Middle frontal gyrus (tissue), 1 donor: ENCODE results near the gene CPN2.

Experiments used
- DNase-seq: peaks from one replicate; pipeline ENCODE4 v3.0.0-alpha.2; 2015; ENCODE audit warnings: low spot score; ENCODE audit errors: extremely low spot score

CPN2 gene

DNA sequence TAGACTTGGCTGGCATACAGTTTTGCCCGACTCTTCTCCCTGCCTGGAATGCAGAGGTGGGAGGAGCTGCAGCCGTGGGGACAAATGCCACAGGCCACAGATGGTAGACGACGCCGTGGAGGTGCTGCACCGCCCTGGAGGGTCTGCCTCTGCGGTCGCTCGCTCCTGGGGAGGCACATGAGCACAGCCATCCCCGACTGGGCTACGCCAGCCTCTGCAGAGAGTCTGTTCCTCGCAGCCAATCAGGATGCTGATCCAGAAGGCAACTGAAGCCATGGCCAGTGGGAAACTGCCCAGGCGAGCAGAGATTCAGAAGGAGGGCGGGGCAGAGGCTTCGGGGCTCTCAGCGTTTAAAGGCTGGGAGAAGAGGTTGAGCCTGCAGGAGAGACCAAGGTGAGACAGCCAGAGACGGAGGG lies 30.3 kb upstream of the CPN2 start:
- no peak for DNase-seq

DNA sequence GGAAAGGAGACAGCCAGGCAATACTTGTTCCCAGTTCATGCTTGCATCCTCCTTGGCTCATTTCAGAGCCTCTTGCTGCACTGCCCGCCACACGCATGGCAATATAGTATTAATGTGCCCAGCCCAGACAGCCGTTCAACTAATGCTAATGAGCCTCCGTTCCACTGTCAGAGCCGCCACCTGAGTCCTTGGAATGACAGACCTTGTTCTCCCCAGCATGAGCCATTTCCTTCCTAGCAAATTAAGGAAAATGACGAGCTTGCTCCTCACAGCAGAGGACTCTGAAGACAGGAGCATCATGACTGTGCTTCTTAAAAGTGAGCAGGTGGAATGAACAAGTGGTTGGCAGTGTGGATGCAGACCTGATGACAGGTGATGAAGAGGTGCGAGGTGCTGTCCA lies 29.2 kb upstream of the CPN2 start:
- DNase-seq, result no peak

GRCh38 chr3:194379651-194380050 lies 28.5 kb upstream of the CPN2 start:
- no peak for DNase-seq

GRCh38 chr3:194379231-194379630 lies 28.1 kb upstream of the CPN2 start:
- no peak for DNase-seq

GRCh38 chr3:194377708-194378107 lies 26.6 kb upstream of the CPN2 start:
- no peak for DNase-seq

DNA sequence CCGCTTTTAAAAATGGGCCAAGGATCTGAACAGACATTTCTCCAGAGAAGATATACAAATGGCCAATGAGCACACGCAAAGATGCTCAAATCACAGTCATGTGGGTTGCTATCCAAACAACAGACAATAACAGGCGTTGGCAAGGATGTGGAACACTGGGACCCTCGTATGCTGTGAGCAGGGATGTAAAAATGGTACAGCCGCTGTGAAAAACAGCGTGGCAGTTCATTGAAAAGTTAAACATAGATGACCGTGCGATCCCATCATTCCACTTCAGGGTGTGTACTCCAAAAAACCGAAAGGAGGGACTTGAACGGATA lies 25.1 kb upstream of the CPN2 start:
- DNase-seq, result no peak

DNA sequence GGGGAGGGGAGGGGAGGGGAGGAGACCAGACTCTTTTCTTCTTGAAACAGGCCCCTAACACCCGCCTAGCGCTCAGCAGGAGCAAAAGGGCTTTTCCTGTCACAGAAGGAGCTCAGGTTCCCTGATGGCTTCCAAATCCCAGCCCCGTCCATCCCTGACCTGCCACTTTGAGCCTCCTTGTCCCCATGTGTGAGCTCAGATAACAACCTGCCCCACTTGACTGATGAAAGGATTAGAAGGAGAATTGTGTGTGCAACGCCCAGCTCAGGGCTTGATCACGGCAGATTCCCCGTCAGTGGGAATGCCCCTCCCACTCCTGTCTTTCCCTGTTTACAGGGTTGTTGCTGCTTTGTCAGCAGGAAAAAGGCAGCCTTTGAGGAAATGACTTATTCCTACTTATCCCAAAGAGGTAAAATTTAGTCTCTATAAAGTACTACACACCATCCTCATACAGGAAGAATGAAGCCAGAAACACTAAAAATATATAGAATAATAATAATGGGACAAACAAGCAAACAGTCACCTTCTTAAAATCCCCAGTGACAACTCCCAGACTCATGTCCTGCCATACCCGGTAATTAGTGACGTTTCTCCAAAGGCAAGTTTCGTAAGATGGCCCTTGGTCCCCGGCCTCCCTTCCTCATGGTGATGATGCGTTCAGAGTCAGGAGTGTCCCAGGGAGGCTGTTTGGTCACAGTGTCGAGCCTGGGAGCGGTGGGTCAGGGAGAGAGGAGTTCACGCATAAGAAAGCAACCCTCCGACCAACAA lies 24.5 kb upstream of the CPN2 start:
- DNase-seq, result no peak

- no peak for DNase-seq
Observed at GRCh38 chr3:194374935-194375334, 23.8 kb upstream of the CPN2 start.

DNA sequence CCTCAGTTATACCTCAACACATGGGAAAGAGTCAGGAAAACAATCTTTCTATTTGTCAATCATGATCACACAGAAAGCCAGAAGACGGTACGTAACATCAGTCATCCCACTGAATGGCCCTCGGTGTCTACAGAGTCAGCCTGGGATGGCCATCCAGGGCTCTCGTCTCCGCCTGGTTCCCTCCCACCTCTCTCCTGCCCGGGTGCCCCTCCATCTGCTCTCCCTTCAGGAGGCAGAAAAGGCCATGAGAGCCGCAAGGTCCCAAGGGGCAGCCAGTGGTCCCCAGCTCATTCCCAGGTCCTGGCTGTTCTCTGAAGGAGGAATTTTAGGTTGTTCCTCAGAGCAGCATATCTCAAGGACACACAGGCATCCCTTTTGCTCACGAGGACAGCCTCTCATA lies 22.8 kb upstream of the CPN2 start:
- no peak for DNase-seq

DNA sequence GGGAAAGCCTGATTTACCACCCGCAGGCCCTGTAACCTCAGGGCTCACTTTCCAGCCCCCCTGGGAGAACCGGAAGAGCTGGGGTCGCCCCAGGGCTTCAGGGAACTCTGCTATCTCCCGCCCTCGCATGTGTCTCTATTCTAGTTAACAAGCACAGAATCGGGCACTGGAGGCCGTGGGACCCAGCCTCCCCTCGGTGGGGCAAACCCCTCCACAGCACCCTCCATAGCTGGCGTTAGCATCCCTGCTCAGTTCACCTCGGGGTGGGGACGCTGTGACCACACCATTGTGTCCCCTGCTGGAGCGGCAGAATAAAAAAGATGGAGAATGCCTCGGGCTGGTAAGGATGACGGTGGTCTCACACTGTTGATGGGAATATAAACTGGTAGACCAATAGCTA lies 21.9 kb upstream of the CPN2 start:
- no peak for DNase-seq

- no peak for DNase-seq
Observed at GRCh38 chr3:194370753-194371152, 19.6 kb upstream of the CPN2 start.

DNA sequence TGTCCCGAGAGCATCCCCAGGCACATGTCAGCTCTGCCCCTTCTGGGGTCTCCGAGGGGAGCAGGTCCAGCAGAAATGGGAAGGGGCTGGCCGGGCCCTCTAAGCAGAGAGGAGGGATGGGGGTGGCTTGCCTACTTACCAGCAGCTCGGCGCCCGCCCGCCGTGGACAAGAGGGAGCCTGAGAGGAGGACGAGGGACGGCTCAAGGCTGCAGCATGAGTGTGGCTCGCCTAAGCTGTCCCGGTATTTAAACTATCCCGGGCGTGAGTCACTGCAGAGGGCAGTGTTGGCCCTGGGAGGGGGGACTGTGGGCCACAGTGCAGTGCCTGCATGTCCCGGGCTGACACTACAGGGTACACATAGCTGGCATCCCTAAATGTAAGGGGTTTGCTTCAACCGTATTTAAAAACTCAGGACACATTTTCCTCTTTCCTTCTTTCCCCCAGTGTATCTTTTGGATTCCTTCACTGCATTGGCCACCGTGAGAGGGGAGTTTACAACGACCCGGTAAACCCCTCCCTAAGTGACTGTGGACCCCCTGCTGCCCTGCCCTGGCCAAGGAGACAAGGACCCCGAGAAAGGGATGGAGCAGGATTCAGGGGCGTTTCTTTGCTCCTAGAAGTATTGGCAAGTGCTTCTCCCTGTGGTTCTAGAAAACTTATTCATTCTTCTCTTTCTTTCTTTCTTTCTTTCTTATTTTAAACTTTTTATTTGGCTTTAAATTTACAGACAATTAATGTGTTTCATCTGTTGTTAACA lies 18.6 kb upstream of the CPN2 start, which contains the start of gene LRRC15:
Gene LRRC15 (minus strand): TSS at position 222 of the 758 bp plus-strand sequence. CDS start 8,700 bp downstream, outside the sequence.
- DNase-seq, result no peak

DNA sequence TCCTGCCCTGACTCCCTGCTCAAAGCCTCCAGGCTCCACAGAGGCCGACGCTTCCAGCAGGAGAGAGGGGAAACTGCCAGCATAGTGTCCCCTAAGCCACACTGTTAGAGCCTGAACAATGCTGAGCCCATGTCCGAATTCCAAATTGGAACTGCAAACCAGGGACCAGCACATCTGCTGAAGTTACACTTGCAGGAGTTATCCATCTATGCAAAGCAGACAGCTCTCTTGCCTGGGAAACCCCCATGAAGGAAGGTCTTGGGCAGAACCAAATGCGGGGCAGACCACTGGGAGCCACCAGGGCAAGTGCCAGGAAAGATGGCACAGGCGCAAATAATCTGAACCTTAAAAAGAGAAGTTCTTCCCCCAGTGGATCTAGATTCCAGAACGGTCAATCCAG lies 17.8 kb upstream of the CPN2 start:
- no peak for DNase-seq

DNA sequence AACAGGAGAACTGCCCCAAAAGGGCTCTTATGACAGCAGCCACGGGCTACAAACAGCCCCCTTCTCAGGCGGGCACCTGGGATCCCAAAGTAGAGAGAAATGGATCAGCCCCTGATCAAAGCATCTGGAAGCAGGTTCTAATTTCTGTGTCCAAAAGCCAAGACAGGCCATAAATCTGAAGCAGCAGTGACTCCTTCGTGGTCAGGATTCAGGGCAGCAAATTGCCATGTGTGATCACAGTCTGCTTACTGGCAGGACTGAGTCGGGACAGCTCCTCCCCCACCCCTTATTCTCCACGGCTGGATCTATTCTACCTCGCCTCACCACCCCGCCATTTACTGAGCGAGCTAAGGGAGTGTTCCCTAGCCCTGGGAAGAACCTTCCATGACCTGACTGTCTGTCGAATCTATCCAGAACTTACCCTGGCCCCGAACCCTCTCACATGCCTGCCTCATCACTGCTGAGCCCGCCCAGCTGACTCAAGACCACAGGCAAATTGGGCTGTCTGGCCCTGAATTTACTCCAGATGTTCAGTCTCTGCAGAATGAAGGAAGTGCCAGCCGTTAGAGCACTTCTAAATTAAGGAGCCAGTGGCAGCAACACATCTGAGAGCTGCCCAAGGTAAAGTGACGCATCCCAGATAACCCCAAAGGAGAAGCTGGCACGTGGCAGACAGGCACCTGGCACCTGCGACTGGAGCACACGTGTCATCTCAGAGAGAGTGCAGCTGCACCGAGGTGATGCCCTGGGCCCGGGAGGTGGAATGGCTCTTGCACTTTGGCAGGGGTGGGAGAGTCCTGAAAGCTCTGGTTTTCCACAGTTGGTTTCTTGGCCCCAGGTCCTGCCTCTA lies 17.1 kb upstream of the CPN2 start:
- no peak for DNase-seq

GRCh38 chr3:194365978-194366490 lies 14.9 kb upstream of the CPN2 start:
- DNase-seq, result no peak

DNA sequence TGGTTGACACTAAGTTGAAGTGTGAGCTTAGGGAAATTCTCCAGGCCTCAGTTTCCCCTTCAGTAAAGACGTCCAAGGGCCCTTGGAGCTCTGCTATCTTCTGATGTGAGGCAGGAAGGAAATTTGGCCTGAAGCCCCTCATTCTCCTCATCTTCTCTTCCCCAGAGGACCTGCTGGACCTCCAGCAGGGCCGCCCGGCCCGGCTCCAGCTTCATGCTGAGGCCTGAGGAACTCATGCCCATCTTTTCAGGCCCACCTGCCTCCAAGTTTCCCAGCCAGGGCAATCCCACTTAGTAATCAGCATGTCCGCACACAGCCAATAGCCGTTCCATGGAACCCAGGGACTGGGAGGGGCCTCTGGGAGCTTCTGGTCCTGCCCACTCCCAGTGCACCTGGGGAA lies 14.4 kb upstream of the CPN2 start:
- DNase-seq, result no peak

- no peak for DNase-seq
Observed at GRCh38 chr3:194364652-194365434, 13.7 kb upstream of the CPN2 start.

DNA sequence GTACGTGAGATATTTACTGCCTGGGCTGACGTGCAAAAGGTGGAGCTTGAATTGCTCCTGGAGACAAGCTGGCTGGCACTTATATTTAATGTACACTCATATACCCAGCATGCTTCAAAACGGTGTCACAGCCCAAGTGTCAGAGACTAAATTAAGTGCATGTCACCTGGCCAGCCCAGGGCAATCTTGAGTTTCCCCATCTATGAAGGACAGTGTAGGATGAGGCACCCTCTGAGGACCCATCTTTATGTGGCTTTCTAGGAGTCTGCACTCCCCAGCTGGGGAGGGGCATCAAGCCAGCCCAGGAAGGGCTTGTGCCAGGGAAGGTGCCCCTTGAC lies 13.2 kb upstream of the CPN2 start:
- no peak for DNase-seq

GRCh38 chr3:194360568-194360967 lies 9.4 kb upstream of the CPN2 start:
- no peak for DNase-seq

DNA sequence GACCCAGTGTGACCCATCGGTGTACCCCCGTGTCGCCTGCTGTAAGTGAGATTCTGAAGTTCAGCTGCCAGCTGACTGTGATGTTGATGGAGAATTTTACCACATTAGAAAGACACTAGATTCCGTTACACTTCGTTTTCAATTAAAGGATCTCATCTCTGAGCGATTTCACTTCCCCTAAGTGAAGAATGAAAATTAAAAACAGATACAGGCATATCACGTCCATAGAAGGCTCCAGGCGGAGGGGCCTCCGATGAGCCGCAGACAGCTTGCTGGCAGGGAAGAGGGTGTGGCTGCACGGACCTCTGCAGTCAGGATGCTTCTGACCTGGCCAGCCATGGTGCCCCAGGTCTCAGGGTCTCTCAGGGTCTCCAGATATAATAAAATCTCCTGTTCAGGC lies 6.6 kb upstream of the CPN2 start:
- DNase-seq, result no peak

DNA sequence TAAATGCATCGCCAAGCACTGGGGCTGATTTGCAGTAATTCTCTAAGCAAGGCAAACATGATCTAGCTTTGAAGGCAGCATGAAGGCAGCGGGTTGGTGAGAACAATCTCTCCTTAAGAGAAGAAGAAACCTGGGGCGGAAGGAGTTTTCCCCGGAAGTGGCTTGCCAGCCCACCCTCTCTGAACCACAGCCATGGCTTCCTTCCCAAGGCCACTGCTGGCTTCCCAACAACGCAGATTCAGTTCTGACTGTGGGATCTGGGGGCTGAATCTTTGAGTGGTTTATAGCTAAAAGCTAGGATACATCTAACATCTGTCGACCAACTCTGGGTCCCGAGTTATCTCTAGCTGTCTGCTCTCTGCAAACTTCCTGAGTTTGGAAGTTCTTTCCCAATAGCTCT lies 4.3 kb upstream of the CPN2 start:
- no peak for DNase-seq
